ENCODE results near the gene PTGDR2. TPM values are rescaled to one million over a fixed set of nuclear protein-coding genes. Genes with fewer than 3 reads are reported as not detected.

The PTGDR2 gene
- total RNA-seq, 1 donor from 2014 or later: not detected

DNA sequence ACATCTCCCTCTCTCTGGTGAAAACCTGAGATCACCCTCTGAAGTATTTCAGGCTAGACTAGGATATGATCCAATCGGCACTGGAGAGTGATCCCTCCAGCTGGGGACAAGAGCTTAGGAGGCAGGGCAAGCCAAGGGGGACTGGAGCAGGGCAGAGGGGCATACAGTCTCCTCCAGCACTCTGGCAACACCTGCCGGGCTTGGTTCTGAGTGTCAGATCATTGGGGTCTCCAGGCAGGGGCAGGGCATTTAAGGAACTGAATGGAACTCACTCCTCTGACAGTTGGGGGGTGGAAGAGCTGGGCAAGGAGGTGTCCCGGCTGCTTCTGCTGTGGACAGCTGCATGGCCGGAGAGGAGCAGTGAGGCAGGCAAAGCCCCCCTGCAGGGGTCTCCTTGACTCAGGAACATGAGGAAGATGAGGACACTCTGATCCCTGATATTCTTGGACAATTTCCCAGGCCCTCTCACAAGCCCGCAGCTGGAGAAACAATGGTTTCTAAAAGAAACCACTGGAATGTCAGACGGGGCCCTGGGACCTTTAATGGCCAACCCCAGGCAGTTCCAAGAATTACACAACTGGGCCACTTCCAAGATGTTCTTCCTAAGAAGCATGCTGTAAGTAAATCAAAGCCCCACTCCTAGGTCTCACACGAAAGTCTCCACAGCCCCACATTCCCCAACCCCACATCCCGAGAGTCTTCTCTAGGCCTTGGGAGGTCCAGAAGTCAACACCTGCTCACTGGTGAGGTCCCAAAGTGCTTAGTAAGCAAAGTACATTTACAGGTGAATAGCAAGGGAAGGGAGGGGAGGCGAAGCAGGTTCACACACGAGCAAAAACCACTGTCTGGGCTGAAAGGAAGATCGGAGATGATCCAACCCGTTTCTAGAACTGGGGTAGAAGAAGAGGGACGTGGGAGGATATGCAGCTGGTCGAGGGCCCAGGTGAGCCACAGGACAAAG is 15.0 kb downstream of the PTGDR2 start:
- H3K9ac ChIP-seq (ENCODE audit: low read length): peak overlapping the region; percentile 28
- H3K27ac ChIP-seq (ENCODE audit: low read depth, low read length): peak overlapping the region; percentile 52
- peaks cover 36% of the 10 kb centered on the region for H3K4me1 ChIP-seq (ENCODE audit: insufficient read depth, low read length)
- Mint-ChIP-seq H3K27ac (ENCODE audit: unreplicated experiment) (peak overlapping the region; percentile 79), H3K4me3 (ENCODE audit: unreplicated experiment) (peak overlapping the region; percentile 93), H3K9me3 (ENCODE audit: unreplicated experiment) (no peaks in the 10 kb centered on the region), H3K27me3 (ENCODE audit: low read depth, unreplicated experiment) (peaks cover 11% of the 10 kb centered on the region), H3K4me1 (ENCODE audit: low read depth, unreplicated experiment) (peaks cover 37% of the 10 kb centered on the region), H3K36me3 (ENCODE audit: low read depth, unreplicated experiment) (peaks cover 1% of the 10 kb centered on the region)
- H3K36me3 ChIP-seq (ENCODE audit: insufficient read depth, low read length): no peaks in the 10 kb centered on the region
- H2AFZ ChIP-seq (ENCODE audit: low read depth, low read length): no peak overlapping the region
- FAIRE-seq (no peak), DNase-seq (ENCODE audit: low read depth) (peak; percentile 94)
- no peak for TF ChIP-seq EZH2 (IDR thresholded peaks at IDR 0.05; ENCODE audit: insufficient read depth, low read length)
- TF ChIP-seq, protein P1, sequence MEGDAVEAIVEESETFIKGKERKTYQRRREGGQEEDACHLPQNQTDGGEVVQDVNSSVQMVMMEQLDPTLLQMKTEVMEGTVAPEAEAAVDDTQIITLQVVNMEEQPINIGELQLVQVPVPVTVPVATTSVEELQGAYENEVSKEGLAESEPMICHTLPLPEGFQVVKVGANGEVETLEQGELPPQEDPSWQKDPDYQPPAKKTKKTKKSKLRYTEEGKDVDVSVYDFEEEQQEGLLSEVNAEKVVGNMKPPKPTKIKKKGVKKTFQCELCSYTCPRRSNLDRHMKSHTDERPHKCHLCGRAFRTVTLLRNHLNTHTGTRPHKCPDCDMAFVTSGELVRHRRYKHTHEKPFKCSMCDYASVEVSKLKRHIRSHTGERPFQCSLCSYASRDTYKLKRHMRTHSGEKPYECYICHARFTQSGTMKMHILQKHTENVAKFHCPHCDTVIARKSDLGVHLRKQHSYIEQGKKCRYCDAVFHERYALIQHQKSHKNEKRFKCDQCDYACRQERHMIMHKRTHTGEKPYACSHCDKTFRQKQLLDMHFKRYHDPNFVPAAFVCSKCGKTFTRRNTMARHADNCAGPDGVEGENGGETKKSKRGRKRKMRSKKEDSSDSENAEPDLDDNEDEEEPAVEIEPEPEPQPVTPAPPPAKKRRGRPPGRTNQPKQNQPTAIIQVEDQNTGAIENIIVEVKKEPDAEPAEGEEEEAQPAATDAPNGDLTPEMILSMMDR (IDR thresholded peaks at IDR 0.05; ENCODE audit: insufficient read depth, low read depth, low read length): no peak
- peaks cover 18% of the 10 kb centered on the region for H3K27me3 ChIP-seq (ENCODE audit: insufficient read depth, low read length)
- H3K4me2 ChIP-seq (ENCODE audit: low read length): peak overlapping the region; percentile 97
- no peaks in the 10 kb centered on the region for H3K9me3 ChIP-seq (ENCODE audit: insufficient read depth, low read depth, low read length)
- H3K79me2 ChIP-seq (ENCODE audit: insufficient read depth, low read length): peaks cover 38% of the 10 kb centered on the region
- H3K4me3 ChIP-seq (ENCODE audit: insufficient read depth, low read depth, low read length): peak overlapping the region; percentile 78
- H4K20me1 ChIP-seq (ENCODE audit: insufficient read depth, low read length): peaks cover 28% of the 10 kb centered on the region

DNA sequence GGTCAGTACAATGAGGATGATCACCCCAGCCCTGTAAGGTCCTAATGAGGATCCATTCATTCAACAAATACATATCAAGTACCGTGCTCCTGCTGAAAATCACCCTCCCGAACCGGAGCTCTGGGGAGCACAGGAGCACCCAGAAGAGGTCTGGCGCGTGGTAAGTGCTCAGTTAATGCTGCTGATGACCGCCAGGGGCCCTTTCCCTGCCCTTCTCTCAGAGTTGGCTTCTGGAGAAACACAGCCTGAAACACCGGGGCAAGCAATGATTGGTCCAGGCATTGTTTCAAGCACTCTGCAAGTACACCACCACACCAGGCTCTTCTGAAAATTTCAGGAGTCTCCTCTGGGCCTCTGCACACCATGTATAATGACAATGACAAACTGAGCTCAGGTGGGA is 17.6 kb downstream of the PTGDR2 start:
- Mint-ChIP-seq H3K27me3 (ENCODE audit: low read depth, unreplicated experiment) (peaks cover 22% of the 10 kb centered on the region), H3K4me3 (ENCODE audit: unreplicated experiment) (no peak overlapping the region), H3K36me3 (ENCODE audit: low read depth, unreplicated experiment) (no peaks in the 10 kb centered on the region), H3K4me1 (ENCODE audit: low read depth, unreplicated experiment) (peaks cover 15% of the 10 kb centered on the region), H3K9me3 (ENCODE audit: unreplicated experiment) (no peaks in the 10 kb centered on the region), H3K27ac (ENCODE audit: unreplicated experiment) (peak overlapping the region; percentile 12)
- Histone ChIP-seq H3K9ac (ENCODE audit: low read length) (no peak overlapping the region), H2AFZ (ENCODE audit: low read depth, low read length) (no peak overlapping the region), H3K36me3 (ENCODE audit: insufficient read depth, low read length) (no peaks in the 10 kb centered on the region), H4K20me1 (ENCODE audit: insufficient read depth, low read length) (peaks cover 3% of the 10 kb centered on the region), H3K4me1 (ENCODE audit: insufficient read depth, low read length) (peaks cover 25% of the 10 kb centered on the region), H3K9me3 (ENCODE audit: insufficient read depth, low read depth, low read length) (no peaks in the 10 kb centered on the region), H3K27me3 (ENCODE audit: insufficient read depth, low read length) (peaks cover 24% of the 10 kb centered on the region), H3K4me2 (ENCODE audit: low read length) (no peak overlapping the region), H3K27ac (ENCODE audit: low read depth, low read length) (no peak overlapping the region), H3K79me2 (ENCODE audit: insufficient read depth, low read length) (peaks cover 13% of the 10 kb centered on the region), H3K4me3 (ENCODE audit: insufficient read depth, low read depth, low read length) (no peak overlapping the region)
- DNase-seq (ENCODE audit: low read depth): no peak
- FAIRE-seq: no peak
- TF ChIP-seq, protein P1 (IDR thresholded peaks at IDR 0.05; ENCODE audit: insufficient read depth, low read depth, low read length): no peak
- no peak for TF ChIP-seq EZH2 (IDR thresholded peaks at IDR 0.05; ENCODE audit: insufficient read depth, low read length)
